ENCODE data around the gene SPATA6L. TPM values are rescaled to one million over a fixed set of nuclear protein-coding genes. Genes with fewer than 3 reads are reported as not detected.

SPATA6L gene
- total RNA-seq, 2 experiments from 2014 or later = 0.43 to 0.83 TPM

GRCh38 chr9:4573634-4574389 lies 92.5 kb downstream of the SPATA6L start:
- Mint-ChIP-seq H3K27me3 (no peaks in the 10 kb centered on the region), H3K4me1 (peaks cover 13% of the 10 kb centered on the region), H3K9me3 (no peaks in the 10 kb centered on the region), H3K4me3 (no peak overlapping the region), H3K36me3 (ENCODE audit: low read depth) (no peaks in the 10 kb centered on the region), H3K27ac (no peak overlapping the region)
- DNase-seq = no peak
- POLR2A ChIA-PET = no interaction called here
- CTCF ChIA-PET = interaction anchor here (1.2 to 1.4 kb wide), 3 partner anchors 25 to 66 kb away, joined by 3 to 4 read pairs (median 4); no protein-coding TSS in a partner anchor

GRCh38 chr9:4573176-4573575 lies 93.1 kb downstream of the SPATA6L start:
- POLR2A ChIA-PET = interaction anchor here (1.2 kb wide), 1 partner anchor 106 kb away, joined by 3 read pairs; the partner anchor contains the start of gene CDC37L1
- Mint-ChIP-seq H3K27me3 (no peaks in the 10 kb centered on the region), H3K36me3 (ENCODE audit: low read depth) (no peaks in the 10 kb centered on the region), H3K4me1 (peaks cover 13% of the 10 kb centered on the region), H3K27ac (no peak overlapping the region), H3K4me3 (no peak overlapping the region), H3K9me3 (no peaks in the 10 kb centered on the region)
- DNase-seq = no peak
- CTCF ChIA-PET = interaction anchor here (1.2 to 1.4 kb wide), 2 partner anchors 61 to 67 kb away, joined by 4 read pairs; no protein-coding TSS in a partner anchor

- ChIA-PET POLR2A (interaction anchor here (0.6 to 1.2 kb wide), 2 partner anchors 74 to 107 kb away, joined by 3 read pairs; partner anchors contain the start of gene CDC37L1), CTCF (interaction anchor here (1.4 kb wide), 1 partner anchor 68 kb away, joined by 4 read pairs; no protein-coding TSS in a partner anchor)
- DNase-seq = peak; percentile 29
- peak overlapping the region; percentile 4 for H3K27ac Mint-ChIP-seq
- H3K27me3 Mint-ChIP-seq = no peaks in the 10 kb centered on the region
- H3K4me1 Mint-ChIP-seq = peaks cover 15% of the 10 kb centered on the region
- H3K9me3 Mint-ChIP-seq = no peaks in the 10 kb centered on the region
- no peaks in the 10 kb centered on the region for H3K36me3 Mint-ChIP-seq (ENCODE audit: low read depth)
- H3K4me3 Mint-ChIP-seq = no peak overlapping the region
Measured at GRCh38 chr9:4572184-4572826, 94.0 kb downstream of the SPATA6L start.

GRCh38 chr9:4569101-4569500 lies 97.2 kb downstream of the SPATA6L start:
- Mint-ChIP-seq H3K9me3 (no peaks in the 10 kb centered on the region), H3K27ac (no peak overlapping the region), H3K27me3 (no peaks in the 10 kb centered on the region), H3K4me1 (peaks cover 15% of the 10 kb centered on the region), H3K36me3 (ENCODE audit: low read depth) (no peaks in the 10 kb centered on the region), H3K4me3 (no peak overlapping the region)
- DNase-seq = no peak
- ChIA-PET POLR2A (no interaction called here), CTCF (no interaction called here)

- ChIA-PET POLR2A (no interaction called here), CTCF (no interaction called here)
- Mint-ChIP-seq H3K27me3 (no peaks in the 10 kb centered on the region), H3K36me3 (ENCODE audit: low read depth) (no peaks in the 10 kb centered on the region), H3K4me3 (no peak overlapping the region), H3K27ac (no peak overlapping the region), H3K9me3 (no peaks in the 10 kb centered on the region), H3K4me1 (peaks cover 12% of the 10 kb centered on the region)
- no peak for DNase-seq
Measured at GRCh38 chr9:4567601-4568000, 98.7 kb downstream of the SPATA6L start.

- H3K27me3 Mint-ChIP-seq = no peaks in the 10 kb centered on the region
- H3K9me3 Mint-ChIP-seq = no peaks in the 10 kb centered on the region
- DNase-seq = no peak
- no peaks in the 10 kb centered on the region for H3K36me3 Mint-ChIP-seq (ENCODE audit: low read depth)
- peaks cover 5% of the 10 kb centered on the region for H3K4me1 Mint-ChIP-seq
- POLR2A ChIA-PET = no interaction called here
- no peak overlapping the region for H3K4me3 Mint-ChIP-seq
- CTCF ChIA-PET = no interaction called here
- no peak overlapping the region for H3K27ac Mint-ChIP-seq
Measured at GRCh38 chr9:4566806-4567205, 99.5 kb downstream of the SPATA6L start.

GRCh38 chr9:4563105-4563504 lies 103.2 kb downstream of the SPATA6L start:
- H3K36me3 Mint-ChIP-seq (ENCODE audit: low read depth) = no peaks in the 10 kb centered on the region
- no peak for DNase-seq
- H3K9me3 Mint-ChIP-seq = no peaks in the 10 kb centered on the region
- POLR2A ChIA-PET = no interaction called here
- H3K27me3 Mint-ChIP-seq = no peaks in the 10 kb centered on the region
- no peak overlapping the region for H3K4me3 Mint-ChIP-seq
- no peak overlapping the region for H3K27ac Mint-ChIP-seq
- peaks cover 4% of the 10 kb centered on the region for H3K4me1 Mint-ChIP-seq
- CTCF ChIA-PET = no interaction called here

GRCh38 chr9:4559261-4560182 lies 106.8 kb downstream of the SPATA6L start:
- ChIA-PET POLR2A (no interaction called here), CTCF (no interaction called here)
- Mint-ChIP-seq H3K4me1 (peaks cover 3% of the 10 kb centered on the region), H3K27ac (no peak overlapping the region), H3K4me3 (no peak overlapping the region), H3K36me3 (ENCODE audit: low read depth) (no peaks in the 10 kb centered on the region), H3K27me3 (no peaks in the 10 kb centered on the region), H3K9me3 (no peaks in the 10 kb centered on the region)
- no peak for DNase-seq

- H3K9me3 Mint-ChIP-seq = no peaks in the 10 kb centered on the region
- H3K4me3 Mint-ChIP-seq = no peak overlapping the region
- no peaks in the 10 kb centered on the region for H3K36me3 Mint-ChIP-seq (ENCODE audit: low read depth)
- ChIA-PET POLR2A (no interaction called here), CTCF (no interaction called here)
- no peaks in the 10 kb centered on the region for H3K27me3 Mint-ChIP-seq
- no peak for DNase-seq
- H3K4me1 Mint-ChIP-seq = peaks cover 3% of the 10 kb centered on the region
- H3K27ac Mint-ChIP-seq = no peak overlapping the region
Measured at GRCh38 chr9:4558371-4558998, 107.8 kb downstream of the SPATA6L start.

- H3K9me3 Mint-ChIP-seq = peaks cover 2% of the 10 kb centered on the region
- ChIA-PET POLR2A (no interaction called here), CTCF (no interaction called here)
- no peak for DNase-seq
- H3K4me1 Mint-ChIP-seq = peaks cover 4% of the 10 kb centered on the region
- H3K36me3 Mint-ChIP-seq (ENCODE audit: low read depth) = no peaks in the 10 kb centered on the region
- no peak overlapping the region for H3K4me3 Mint-ChIP-seq
- H3K27ac Mint-ChIP-seq = no peak overlapping the region
- peaks cover 3% of the 10 kb centered on the region for H3K27me3 Mint-ChIP-seq
Measured at GRCh38 chr9:4555236-4555635, 111.0 kb downstream of the SPATA6L start.

- POLR2A ChIA-PET = no interaction called here
- Mint-ChIP-seq H3K27ac (no peak overlapping the region), H3K36me3 (ENCODE audit: low read depth) (no peaks in the 10 kb centered on the region), H3K27me3 (peaks cover 3% of the 10 kb centered on the region), H3K4me3 (no peak overlapping the region), H3K9me3 (peaks cover 2% of the 10 kb centered on the region), H3K4me1 (peaks cover 4% of the 10 kb centered on the region)
- no peak for DNase-seq
- CTCF ChIA-PET = interaction anchor here (1.2 kb wide), 1 partner anchor 165 kb away, joined by 3 read pairs; no protein-coding TSS in a partner anchor
Measured at GRCh38 chr9:4553951-4554381, 112.3 kb downstream of the SPATA6L start.

- Mint-ChIP-seq H3K4me3 (no peak overlapping the region), H3K27me3 (peaks cover 6% of the 10 kb centered on the region), H3K36me3 (ENCODE audit: low read depth) (no peaks in the 10 kb centered on the region), H3K9me3 (peaks cover 2% of the 10 kb centered on the region), H3K4me1 (peaks cover 6% of the 10 kb centered on the region), H3K27ac (no peak overlapping the region)
- DNase-seq = no peak
- ChIA-PET POLR2A (interaction anchor here (1.2 kb wide), 1 partner anchor 26 kb away, joined by 3 read pairs; no protein-coding TSS in a partner anchor), CTCF (no interaction called here)
Measured at GRCh38 chr9:4550777-4551484, 115.3 kb downstream of the SPATA6L start.
